Stimulated activated naive CD8-positive, alpha-beta T cell treated with anti-CD3 and anti-CD28 coated beads, Interleukin-15, Interleukin-2, amounts not matched to agents 100 U/mL and 50 U/mL, for 24 hours (primary cell): Measurements from ENCODE around the gene PRKCB.

ENCODE experiments used
- ATAC-seq: fragments of 150-1000 bp; cut with Tn5 transposase; one replicate; pipeline ENCODE4 v1.10.0; 2021
- DNase-seq: peaks from one replicate; pipeline ENCODE4 v3.0.0; 2021

The PRKCB gene

GRCh38 chr16:24170407-24170806, 334.6 kb downstream of the PRKCB start:
- no peak for ATAC-seq
- no peak for DNase-seq

- ATAC-seq (no peak), DNase-seq (no peak)
These were observed 338.7 kb downstream of the PRKCB start for GRCh38 chr16:24174504-24174903.

- ATAC-seq (no peak), DNase-seq (no peak)
These were observed 339.2 kb downstream of the PRKCB start for GRCh38 chr16:24174957-24175356.

- ATAC-seq, result no peak
- DNase-seq, result peak; percentile 21
These were observed 342.7 kb downstream of the PRKCB start for GRCh38 chr16:24178496-24178895.

- no peak for ATAC-seq
- DNase-seq, result no peak
These were observed 344.7 kb downstream of the PRKCB start for GRCh38 chr16:24180451-24180850.

GRCh38 chr16:24188021-24188542, 352.3 kb downstream of the PRKCB start:
- ATAC-seq, result no peak

GRCh38 chr16:24188751-24189318, 353.1 kb downstream of the PRKCB start:
- ATAC-seq (no peak), DNase-seq (no peak)

More at GRCh38 chr16:24188021-24188542, 352.3 kb downstream of the PRKCB start:
- DNase-seq, result no peak

- no peak for DNase-seq
- peak; percentile 63 for ATAC-seq
These were observed 354.2 kb downstream of the PRKCB start for GRCh38 chr16:24189941-24190340.

GRCh38 chr16:24191876-24192402, 356.2 kb downstream of the PRKCB start:
- no peak for ATAC-seq
- no peak for DNase-seq

- DNase-seq (no peak), ATAC-seq (no peak)
These were observed 359.4 kb downstream of the PRKCB start for GRCh38 chr16:24195221-24195620.

GRCh38 chr16:24198807-24199533, 363.2 kb downstream of the PRKCB start:
- ATAC-seq (peak; percentile 69), DNase-seq (no peak)

GRCh38 chr16:24203675-24204074, 367.9 kb downstream of the PRKCB start:
- no peak for ATAC-seq
- DNase-seq, result no peak

- DNase-seq (no peak), ATAC-seq (no peak)
These were observed 368.4 kb downstream of the PRKCB start for GRCh38 chr16:24204150-24204665.

- no peak for DNase-seq
- ATAC-seq, result no peak
These were observed 371.1 kb downstream of the PRKCB start for GRCh38 chr16:24206926-24207325.

- DNase-seq, result no peak
- ATAC-seq, result no peak
These were observed 372.9 kb downstream of the PRKCB start for GRCh38 chr16:24208710-24209109.

- no peak for DNase-seq
- ATAC-seq, result no peak
These were observed 379.2 kb downstream of the PRKCB start for GRCh38 chr16:24214992-24215391.

- ATAC-seq (no peak), DNase-seq (no peak)
These were observed 381.2 kb downstream of the PRKCB start for GRCh38 chr16:24216961-24217360.

- ATAC-seq, result no peak
- no peak for DNase-seq
These were observed 381.7 kb downstream of the PRKCB start for GRCh38 chr16:24217461-24217860.

GRCh38 chr16:24218299-24218698, 382.5 kb downstream of the PRKCB start:
- no peak for DNase-seq
- no peak for ATAC-seq

- DNase-seq (no peak), ATAC-seq (no peak)
These were observed 385.4 kb downstream of the PRKCB start for GRCh38 chr16:24221219-24221618.

- ATAC-seq, result no peak
- no peak for DNase-seq
These were observed 392.7 kb downstream of the PRKCB start for GRCh38 chr16:24228514-24228913.

- DNase-seq (no peak), ATAC-seq (no peak)
These were observed 397.2 kb downstream of the PRKCB start for GRCh38 chr16:24232936-24233335.

- DNase-seq (no peak), ATAC-seq (no peak)
These were observed 399.0 kb downstream of the PRKCB start for GRCh38 chr16:24234737-24235136.
